GM23338 (cell line): Measurements from ENCODE around the gene REPIN1. TPM values are rescaled to one million over a fixed set of nuclear protein-coding genes. Genes with fewer than 3 reads are reported as not detected.

Source experiments
- ATAC-seq: fragments of 200-7000 bp; cut with Tn5 transposase; 3 replicates; pipeline ENCODE4 v1.9.1; 2020
- DNase-seq: peaks from one replicate; pipeline ENCODE4 v3.0.0-alpha.2; 2015; ENCODE audit warnings: low spot score
- H2AFZ ChIP-seq: fragments of 200-600 bp; sonication (generic); 2 replicates; pipeline ENCODE4 v1.8.0; 2016; ENCODE audit warnings: antibody characterized with exemption, mild to moderate bottlenecking, moderate library complexity
- H3F3A ChIP-seq: fragments of 200-600 bp; sonication (generic); replicated peaks from 2 replicates; pipeline ENCODE4 v1.8.0; 2017; ENCODE audit warnings: antibody characterized with exemption, mixed run types, low read depth
- H3K27ac ChIP-seq: fragments of 200-600 bp; sonication (generic); 2 replicates; pipeline ENCODE4 v1.6.1; 2016; ENCODE audit warnings: low read depth
- H3K27me3 ChIP-seq: fragments of 200-600 bp; sonication (generic); 2 replicates; pipeline ENCODE4 v1.8.0; 2016; ENCODE audit warnings: mild to moderate bottlenecking, mixed run types, moderate library complexity; ENCODE audit not compliant: insufficient read depth
- H3K36me3 ChIP-seq: fragments of 200-600 bp; sonication (generic); 2 replicates; pipeline ENCODE4 v1.8.0; 2016; ENCODE audit warnings: mild to moderate bottlenecking; ENCODE audit not compliant: insufficient read depth
- H3K4me1 ChIP-seq: fragments of 200-600 bp; sonication (generic); 2 replicates; pipeline ENCODE4 v1.8.0; 2016; ENCODE audit warnings: mild to moderate bottlenecking, moderate library complexity; ENCODE audit not compliant: insufficient read depth
- H3K4me2 ChIP-seq: fragments of 200-600 bp; sonication (generic); 2 replicates; pipeline ENCODE4 v1.7.1; 2017; ENCODE audit warnings: mixed run types
- H3K4me3 ChIP-seq: fragments of 200-600 bp; sonication (generic); 2 replicates; pipeline ENCODE4 v1.6.1; 2016; ENCODE audit warnings: mixed run types
- H3K79me2 ChIP-seq: fragments of 200-600 bp; sonication (generic); replicated peaks from 2 replicates; pipeline ENCODE4 v1.8.0; 2017; ENCODE audit warnings: mild to moderate bottlenecking; ENCODE audit not compliant: insufficient read depth
- H3K9me2 ChIP-seq: fragments of 200-600 bp; sonication (generic); 2 replicates; pipeline ENCODE4 v1.8.0; 2017; ENCODE audit not compliant: insufficient read depth
- H4K20me1 ChIP-seq: fragments of 200-600 bp; sonication (generic); replicated peaks from 2 replicates; pipeline ENCODE4 v1.8.0; 2017; ENCODE audit warnings: mild to moderate bottlenecking; ENCODE audit not compliant: insufficient read depth
- H3K27ac Mint-ChIP-seq: 2 replicates; pipeline ENCODE4 v1.8.0; 2020; ENCODE audit warnings: inconsistent platforms, mild to moderate bottlenecking, moderate library complexity, mixed read lengths
- H3K27me3 Mint-ChIP-seq: 3 replicates; pipeline ENCODE4 v1.8.0; 2022; ENCODE audit warnings: low read depth, mild to moderate bottlenecking, moderate library complexity, mixed read lengths, inconsistent platforms; ENCODE audit not compliant: insufficient read depth, poor library complexity
- H3K36me3 Mint-ChIP-seq: 3 replicates; pipeline ENCODE4 v1.8.0; 2021; ENCODE audit warnings: low read depth, mild to moderate bottlenecking, inconsistent platforms, moderate library complexity, mixed read lengths
- H3K4me1 Mint-ChIP-seq: 3 replicates; pipeline ENCODE4 v1.8.0; 2020; ENCODE audit warnings: mild to moderate bottlenecking, inconsistent platforms, mixed read lengths
- H3K4me3 Mint-ChIP-seq: 3 replicates; pipeline ENCODE4 v1.8.0; 2021; ENCODE audit warnings: moderate library complexity, mild to moderate bottlenecking, inconsistent platforms, mixed read lengths
- H3K9me3 Mint-ChIP-seq: 3 replicates; pipeline ENCODE4 v1.8.0; 2020; ENCODE audit warnings: moderate library complexity, mild to moderate bottlenecking, inconsistent platforms, mixed read lengths
- CTCF ChIP-seq, 2 experiments: fragments of 200-600 bp in 1 of 2; sonication (generic) in 1 of 2; conservative IDR thresholded peaks; 2 replicates each; pipeline versions ENCODE4 v1.5.1 to v1.6.1; 2016 to 2017; ENCODE audit warnings: antibody characterized with exemption in 2 of 2, low read depth in 2 of 2, mild to moderate bottlenecking in 2 of 2, moderate library complexity in 1 of 2
- EZH2phosphoT487 ChIP-seq: fragments of 200-600 bp; sonication (generic); IDR thresholded peaks from one replicate; pipeline ENCODE4 v1.8.1; 2018; ENCODE audit warnings: antibody characterized with exemption; ENCODE audit not compliant: unreplicated experiment
- JUNB ChIP-seq: IDR thresholded peaks from one replicate; pipeline ENCODE4 v1.6.1; 2016; ENCODE audit warnings: antibody characterized with exemption; ENCODE audit not compliant: unreplicated experiment
- POLR2AphosphoS5 ChIP-seq: IDR thresholded peaks from 2 replicates; pipeline ENCODE4 v1.6.1; 2016; ENCODE audit warnings: antibody characterized with exemption, low read depth
- STAT1 ChIP-seq: IDR thresholded peaks from one replicate; pipeline ENCODE4 v1.6.1; 2016; ENCODE audit warnings: antibody characterized with exemption; ENCODE audit not compliant: unreplicated experiment
- ZNF114 ChIP-seq: fragments of 250-450 bp; sonication (Bioruptor Pico); IDR thresholded peaks from 2 replicates; pipeline ENCODE4 v1.5.0; 2020; ENCODE audit warnings: mild to moderate bottlenecking, moderate library complexity
- polyA plus RNA-seq: library from polyadenylated mRNA; unstranded; fragments of >200 nt; fragmentation: Nextera tagmentation; extraction: Ambion mirVana; gene quantifications from 2 replicates; pipeline ENCODE4 v1.2.1, GENCODE V29; 2016
- total RNA-seq: library from RNA; depleted of rRNA; stranded (reverse); fragments of >200 nt; shearing (Covaris generic); gene quantifications from 2 replicates; pipeline ENCODE4 v1.2.3, GENCODE V29; 2014

REPIN1 gene
- total and polyA plus RNA-seq, 2 experiments from 2014 or later, result 29.8 to 156 TPM

DNA sequence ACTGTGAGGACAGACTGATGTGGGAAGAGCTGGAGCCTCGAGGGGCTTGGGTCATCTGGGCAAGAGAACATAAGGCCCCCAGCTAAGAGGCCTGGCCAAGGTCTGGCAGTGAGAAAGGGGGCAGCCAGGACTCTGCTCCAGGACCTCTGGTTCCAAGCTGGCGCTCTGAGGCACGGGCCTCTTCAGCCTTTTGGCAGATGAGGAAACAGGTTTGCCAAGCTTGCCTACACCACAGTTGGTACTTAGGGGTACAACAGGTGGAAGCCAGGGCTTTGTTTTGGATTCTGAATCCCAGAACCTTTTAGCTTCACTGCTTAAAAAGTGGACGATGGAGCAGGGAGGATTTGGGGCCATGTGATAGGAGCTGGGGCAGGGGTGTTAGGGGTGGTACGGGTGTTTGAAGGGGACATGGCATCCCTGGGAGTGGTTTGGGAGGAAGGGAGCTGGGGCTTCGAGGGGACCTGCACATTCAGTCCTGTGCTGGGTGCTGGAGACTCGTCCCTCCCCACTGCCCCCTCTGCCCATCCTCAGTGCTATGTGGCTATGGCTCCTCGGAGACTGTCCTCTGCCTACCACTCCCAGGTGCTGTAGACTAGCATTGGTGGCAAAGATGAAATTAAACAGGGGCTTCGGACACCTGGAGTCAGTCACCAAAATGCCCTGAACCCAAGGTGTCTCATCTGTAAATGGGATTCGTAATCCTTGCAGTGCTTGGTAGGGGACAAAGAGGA lies 40.8 kb downstream of the REPIN1 start:
- ATAC-seq, result no peak
- peak overlapping the region; percentile 40; the same call in 1 of the 2 replicates for H3K27ac Mint-ChIP-seq

GRCh38 chr7:150410131-150410530 lies 41.5 kb downstream of the REPIN1 start:
- no peak for ATAC-seq
- H3K4me2 ChIP-seq, result no peak overlapping the region
- peaks cover 53% of the 10 kb centered on the region for H3K36me3 Mint-ChIP-seq
- H3K27me3 ChIP-seq, result no peaks in the 10 kb centered on the region
- peaks cover 33% of the 10 kb centered on the region for H3K4me1 Mint-ChIP-seq
- H3K27ac ChIP-seq, result no peak overlapping the region
- peaks cover 21% of the 10 kb centered on the region for H3K79me2 ChIP-seq
- no peaks in the 10 kb centered on the region; the same call in 1 of the 2 replicates for H4K20me1 ChIP-seq
- H3K36me3 ChIP-seq, result peaks cover 5% of the 10 kb centered on the region; the same call in 1 of the 2 replicates
- peaks cover 24% of the 10 kb centered on the region for H3K27me3 Mint-ChIP-seq
- no peak overlapping the region for H2AFZ ChIP-seq
- DNase-seq, result no peak
- no peak overlapping the region for H3K4me3 ChIP-seq
- peaks cover 13% of the 10 kb centered on the region for H3K4me1 ChIP-seq
- H3K27ac Mint-ChIP-seq, result peak overlapping the region; percentile 40; the same call in 1 of the 2 replicates
- TF ChIP-seq CTCF (conservative IDR thresholded peaks at IDR 0.05; ENCODE audit: low read depth in 2 of 2), result no peak
- TF ChIP-seq STAT1, result no peak
- no peak for TF ChIP-seq ZNF114 (CRISPR knock-in tag)
- TF ChIP-seq EZH2phosphoT487, result no peak
- no peaks in the 10 kb centered on the region; the same call in none of the 3 replicates for H3K9me3 Mint-ChIP-seq
- H3F3A ChIP-seq, result 0 out of 2 replicates have a peak, but pooled peaks cover 8% of the 10 kb centered on the region
- H3K9me2 ChIP-seq, result no peaks in the 10 kb centered on the region
- no peak overlapping the region for H3K4me3 Mint-ChIP-seq

More for the DNA sequence above, 40.8 kb downstream of the REPIN1 start:
- H3K27ac ChIP-seq, result no peak overlapping the region
- H3K4me3 Mint-ChIP-seq, result no peak overlapping the region
- peaks cover 5% of the 10 kb centered on the region; the same call in 1 of the 2 replicates for H3K36me3 ChIP-seq
- H3K79me2 ChIP-seq, result peaks cover 24% of the 10 kb centered on the region
- peaks cover 24% of the 10 kb centered on the region for H3K27me3 Mint-ChIP-seq
- TF ChIP-seq JUNB (no peak), POLR2AphosphoS5 (0 out of 2 replicates have a peak, but pooled peaks have one; percentile 5)
- peaks cover 35% of the 10 kb centered on the region for H3K4me1 Mint-ChIP-seq
- H3K4me2 ChIP-seq, result no peak overlapping the region
- DNase-seq, result no peak
- no peaks in the 10 kb centered on the region; the same call in none of the 3 replicates for H3K9me3 Mint-ChIP-seq
- no peak overlapping the region for H2AFZ ChIP-seq
- H3K9me2 ChIP-seq, result no peaks in the 10 kb centered on the region
- H3K4me1 ChIP-seq, result peaks cover 17% of the 10 kb centered on the region
- H4K20me1 ChIP-seq, result no peaks in the 10 kb centered on the region; the same call in 1 of the 2 replicates
- no peak overlapping the region for H3K4me3 ChIP-seq
- H3F3A ChIP-seq, result peaks cover 12% of the 10 kb centered on the region
- peaks cover 49% of the 10 kb centered on the region for H3K36me3 Mint-ChIP-seq
- H3K27me3 ChIP-seq, result no peaks in the 10 kb centered on the region
